Ureter (tissue), 1 donor: ENCODE results near the gene MED8. TPM values are rescaled to one million over a fixed set of nuclear protein-coding genes. Genes with fewer than 3 reads are reported as not detected.

ENCODE experiments used
- DNase-seq: peaks from one replicate; pipeline ENCODE4 v3.0.0-alpha.2; 2020; ENCODE audit warnings: low spot score
- total RNA-seq: library from RNA; stranded (reverse); gene quantifications from one replicate; pipeline ENCODE4 v1.2.4, GENCODE V29; 2023
- donor health status: DM: yes; HTN: yes; CAD: no.

MED8 gene
- total RNA-seq, 1 donor from 2014 or later = 30.0 TPM

DNA sequence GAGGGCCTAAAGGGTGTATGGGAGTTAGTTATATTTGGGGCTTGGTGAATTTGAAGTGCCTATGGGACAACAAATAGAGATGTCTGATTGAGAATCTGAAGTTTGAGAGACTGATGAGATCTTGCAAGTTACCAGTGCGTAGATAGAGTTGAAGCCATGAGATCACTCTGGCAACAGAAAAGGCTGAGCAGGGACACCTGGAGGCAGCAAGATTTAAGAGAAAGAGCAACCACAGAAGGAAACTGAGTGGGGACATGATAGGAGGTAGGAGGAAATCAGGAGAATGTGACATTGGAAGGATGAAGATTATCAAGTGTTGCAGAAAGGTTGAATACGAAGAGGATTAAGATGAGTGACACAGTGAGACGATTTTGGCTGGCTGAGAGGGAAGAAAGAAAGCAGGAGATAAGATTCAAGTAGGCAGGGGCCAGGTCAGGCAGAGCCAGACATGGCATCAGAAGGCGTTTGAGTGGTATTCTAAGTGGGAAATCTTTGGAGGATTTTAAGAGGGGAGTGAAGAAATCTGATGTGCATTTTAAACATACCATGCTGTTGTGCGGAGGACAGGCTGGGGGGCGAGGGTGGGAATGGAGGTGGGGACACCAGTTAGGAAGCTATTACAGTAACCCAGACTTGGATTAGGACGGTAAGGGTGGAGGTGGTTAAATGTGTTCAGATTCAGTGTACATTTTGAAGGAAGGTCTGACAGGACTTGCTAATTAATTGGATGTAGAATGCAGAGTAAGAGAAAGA lies 55.0 kb downstream of the MED8 start:
- DNase-seq = no peak

Other genes with a start within 250 kb of the MED8 start
- gene EBNA1BP2, start 217.5 kb downstream of the MED8 start, total RNA-seq = 63.0 TPM
- gene CFAP57, start 217.5 kb downstream of the MED8 start, total RNA-seq = 0.47 TPM
- gene TMEM125, start 119.8 kb downstream of the MED8 start, total RNA-seq = 12.1 TPM
- gene C1orf210, start 104.2 kb downstream of the MED8 start, total RNA-seq = 12.0 TPM
- 21.4 TPM for gene TIE1, start 88.8 kb downstream of the MED8 start, total RNA-seq
- 0.55 TPM for gene MPL, start 52.0 kb downstream of the MED8 start, total RNA-seq
- 2.0 TPM for gene CDC20, start 30.8 kb downstream of the MED8 start, total RNA-seq
- 135 TPM for gene ELOVL1, start 21.8 kb downstream of the MED8 start, total RNA-seq
- gene SZT2, start 99 bp upstream of the MED8 start, total RNA-seq = 105 TPM
- gene HYI, start 64.1 kb upstream of the MED8 start, total RNA-seq = 50.9 TPM
- gene PTPRF, start 141.1 kb upstream of the MED8 start, total RNA-seq = 405 TPM